CD4-positive, alpha-beta T cell (primary cell): ENCODE results near the gene APAF1. TPM values are rescaled to one million over a fixed set of nuclear protein-coding genes. Genes with fewer than 3 reads are reported as not detected.

Experiments
- ATAC-seq: fragments of 200-7000 bp; cut with Tn5 transposase; one replicate; pipeline ENCODE4 v1.10.0; 2022; ENCODE audit warnings: mild to moderate bottlenecking; ENCODE audit not compliant: poor library complexity
- CTCF ChIA-PET: fragments of 350-600 bp; sonication (Branson Sonifier 250); formaldehyde crosslinking; loops from one replicate; lab custom pipeline; 2021; ENCODE audit warnings: antibody characterized with exemption, inconsistent platforms; lab: Charles Lee
- POLR2A ChIA-PET: fragments of 350-600 bp; sonication (Branson Sonifier 250); formaldehyde crosslinking; loops from one replicate; lab custom pipeline; 2021; ENCODE audit warnings: antibody characterized with exemption, inconsistent platforms; lab: Charles Lee
- DNase-seq, 14 experiments: peaks; one replicate each; pipeline ENCODE4 v3.0.0-alpha.2; 2013 to 2020; ENCODE audit warnings: mixed read lengths in 2 of 14
- H3K27ac ChIP-seq, 2 donors: one replicate each; pipeline versions ENCODE4 v1.5.1 to v1.7.0; 2013; ENCODE audit warnings: low read length in 2 of 2, low read depth in 1 of 2, mild to moderate bottlenecking in 1 of 2
- H3K27me3 ChIP-seq, 2 experiments: 1 replicate in 1 of 2; 2 replicates in 1 of 2; pipeline versions ENCODE4 v1.6.1 to v1.7.0; 2013; ENCODE audit warnings: low read length in 2 of 2, control low read depth in 1 of 2, mild to moderate bottlenecking in 1 of 2, moderate library complexity in 1 of 2; ENCODE audit not compliant: insufficient read depth in 2 of 2, control insufficient read depth in 1 of 2
- H3K36me3 ChIP-seq: one replicate; pipeline ENCODE4 v1.6.1; 2013; ENCODE audit warnings: low read length, control low read depth; ENCODE audit not compliant: insufficient read depth
- H3K4me1 ChIP-seq: one replicate; pipeline ENCODE4 v1.6.1; 2013; ENCODE audit warnings: low read length, control low read depth; ENCODE audit not compliant: insufficient read depth
- H3K4me3 ChIP-seq: one replicate; pipeline ENCODE4 v1.5.1; 2013; ENCODE audit warnings: mild to moderate bottlenecking, low read length, moderate library complexity
- H3K9me3 ChIP-seq, 2 experiments: 1 replicate in 1 of 2; 2 replicates in 1 of 2; pipeline versions ENCODE4 v1.6.1 to v1.7.0; 2013; ENCODE audit warnings: low read length in 2 of 2, mild to moderate bottlenecking in 2 of 2, control low read depth in 1 of 2, moderate library complexity in 1 of 2; ENCODE audit not compliant: control insufficient read depth in 1 of 2, insufficient read depth in 1 of 2
- H3K27ac Mint-ChIP-seq: one replicate; pipeline ENCODE4 v1.8.0; 2020; ENCODE audit warnings: mixed read lengths
- H3K27me3 Mint-ChIP-seq: one replicate; pipeline ENCODE4 v1.8.0; 2021; ENCODE audit warnings: mixed read lengths
- H3K36me3 Mint-ChIP-seq: one replicate; pipeline ENCODE4 v1.8.0; 2021; ENCODE audit warnings: low read depth, mixed read lengths
- H3K4me1 Mint-ChIP-seq: one replicate; pipeline ENCODE4 v1.8.0; 2021; ENCODE audit warnings: low read depth, mixed read lengths
- H3K4me3 Mint-ChIP-seq: one replicate; pipeline ENCODE4 v1.8.0; 2020; ENCODE audit warnings: mild to moderate bottlenecking, mixed read lengths
- H3K9me3 Mint-ChIP-seq: one replicate; pipeline ENCODE4 v1.8.0; 2020; ENCODE audit warnings: mixed read lengths
- CTCF ChIP-seq: fragments of 200-600 bp; IDR thresholded peaks from one replicate; pipeline ENCODE4 v1.8.0; 2022; ENCODE audit warnings: antibody characterized with exemption, mild to moderate bottlenecking
- intact Hi-C, 2 experiments: fragments of 100-400 bp; cut with DNase I in 1 of 2; cut with micrococcal nuclease in 1 of 2; formaldehyde crosslinking; loops; one replicate each; pipeline versions ENCODE4 v1.15.1 to v1.9.0; 2023 to 2025; cut with DNase I, micrococcal nuclease
- total RNA-seq, 174 experiments: library from RNA in 2 of 174; stranded (reverse) in 2 of 174; gene quantifications; one replicate each; pipeline ENCODE4 v1.2.3 and lab custom pipeline; 2021 to 2026

The APAF1 gene
- total RNA-seq, 2 experiments from 2014 or later: 13.5 to 14.5 TPM

- Histone ChIP-seq H3K4me3 (no peak overlapping the region), H3K9me3 (no peaks in the 10 kb centered on the region), H3K4me1 (no peaks in the 10 kb centered on the region), H3K36me3 (peaks cover 58% of the 10 kb centered on the region), H3K27me3 (no peaks in the 10 kb centered on the region), H3K27ac (no peak overlapping the region)
- DNase-seq (no peak), ATAC-seq (no peak)
- Mint-ChIP-seq H3K36me3 (peaks cover 79% of the 10 kb centered on the region), H3K27ac (no peak overlapping the region), H3K27me3 (no peaks in the 10 kb centered on the region), H3K4me3 (no peak overlapping the region), H3K9me3 (no peaks in the 10 kb centered on the region), H3K4me1 (no peaks in the 10 kb centered on the region)
- TF ChIP-seq CTCF: no peak
- POLR2A ChIA-PET: no interaction called here
- intact Hi-C loops: no loop called here
- CTCF ChIA-PET: no interaction called here
Measured at GRCh38 chr12:98714426-98714825, 69.3 kb downstream of the APAF1 start.

GRCh38 chr12:98719515-98720504 lies 74.7 kb downstream of the APAF1 start:
- intact Hi-C loops: loop anchor here in 1 of 2 experiments (10.0 kb wide), 1 partner anchor 275 kb away; no protein-coding TSS in a partner anchor
- H3K4me1 ChIP-seq: no peaks in the 10 kb centered on the region
- H3K9me3 ChIP-seq: no peaks in the 10 kb centered on the region
- DNase-seq: no peak
- no peaks in the 10 kb centered on the region for H3K27me3 Mint-ChIP-seq
- H3K4me3 ChIP-seq: no peak overlapping the region
- TF ChIP-seq CTCF: no peak
- H3K4me3 Mint-ChIP-seq: no peak overlapping the region
- no peaks in the 10 kb centered on the region for H3K9me3 Mint-ChIP-seq
- peaks cover 80% of the 10 kb centered on the region for H3K36me3 Mint-ChIP-seq
- H3K4me1 Mint-ChIP-seq: no peaks in the 10 kb centered on the region
- ChIA-PET CTCF (no interaction called here), POLR2A (no interaction called here)
- ATAC-seq: no peak
- no peaks in the 10 kb centered on the region for H3K27me3 ChIP-seq
- H3K27ac Mint-ChIP-seq: no peak overlapping the region
- peaks cover 58% of the 10 kb centered on the region for H3K36me3 ChIP-seq
- no peak overlapping the region for H3K27ac ChIP-seq

GRCh38 chr12:98721204-98721702 lies 76.2 kb downstream of the APAF1 start:
- Histone ChIP-seq H3K27me3 (no peaks in the 10 kb centered on the region), H3K27ac (no peak overlapping the region), H3K4me1 (no peaks in the 10 kb centered on the region), H3K4me3 (no peak overlapping the region), H3K9me3 (no peaks in the 10 kb centered on the region), H3K36me3 (peaks cover 62% of the 10 kb centered on the region)
- Mint-ChIP-seq H3K9me3 (no peaks in the 10 kb centered on the region), H3K27me3 (no peaks in the 10 kb centered on the region), H3K36me3 (peaks cover 82% of the 10 kb centered on the region), H3K4me3 (no peak overlapping the region), H3K4me1 (no peaks in the 10 kb centered on the region), H3K27ac (no peak overlapping the region)
- DNase-seq (no peak), ATAC-seq (no peak)
- ChIA-PET CTCF (interaction anchor here (1.0 kb wide), 1 partner anchor 18 kb away, joined by 3 read pairs; no protein-coding TSS in a partner anchor), POLR2A (no interaction called here)
- TF ChIP-seq CTCF: no peak
- intact Hi-C loops: loop anchor here in 1 of 2 experiments (10.0 kb wide), 1 partner anchor 274 kb away; no protein-coding TSS in a partner anchor
